Measurements from ENCODE around the gene OPN1LW.

OPN1LW gene

GRCh38 chrX:154132366-154132765, 11.7 kb upstream of the OPN1LW start:
- no peak overlapping the region for H3K4me2 ChIP-seq (ENCODE audit: insufficient read depth, low read length)
- ATAC-seq (ENCODE audit: insufficient read depth, low read depth), result no peak
- H3K4me1 ChIP-seq (ENCODE audit: insufficient read depth, low read length), result peaks cover 14% of the 10 kb centered on the region
- H4K20me1 ChIP-seq (ENCODE audit: insufficient read depth, low read length), result no peaks in the 10 kb centered on the region
- H2AFZ ChIP-seq (ENCODE audit: low read depth, low read length), result no peak overlapping the region
- TF ChIP-seq EZH2 (IDR thresholded peaks at IDR 0.05; ENCODE audit: borderline replicate concordance, low read depth, low read length, severe bottlenecking), result no peak
- TF ChIP-seq CTCF (IDR thresholded peaks at IDR 0.05; ENCODE audit: borderline replicate concordance, extremely low read depth, low read length, poor library complexity, severe bottlenecking), result no peak
- no peaks in the 10 kb centered on the region for H3K9me3 ChIP-seq (ENCODE audit: insufficient read depth, low read length, severe bottlenecking)
- peaks cover 11% of the 10 kb centered on the region for H3K27me3 ChIP-seq (ENCODE audit: insufficient read depth, low read length, poor library complexity)
- no peak overlapping the region for H3K9ac ChIP-seq (ENCODE audit: low read depth, low read length)
- no peak overlapping the region for H3K27ac ChIP-seq (ENCODE audit: low read length)
- DNase-seq, result no peak
- no peak overlapping the region for H3K4me3 ChIP-seq (ENCODE audit: low read depth in 1 of 2, low read length in 2 of 2)
- H3K36me3 ChIP-seq (ENCODE audit: insufficient read depth, low read length), result no peaks in the 10 kb centered on the region
- H3K79me2 ChIP-seq (ENCODE audit: insufficient read depth, low read length), result no peaks in the 10 kb centered on the region

- Histone ChIP-seq H3K4me1 (ENCODE audit: insufficient read depth, low read length) (peaks cover 14% of the 10 kb centered on the region), H3K9me3 (ENCODE audit: insufficient read depth, low read length, severe bottlenecking) (no peaks in the 10 kb centered on the region), H3K4me3 (ENCODE audit: low read depth in 1 of 2, low read length in 2 of 2) (no peak overlapping the region), H3K27ac (ENCODE audit: low read length) (no peak overlapping the region), H3K79me2 (ENCODE audit: insufficient read depth, low read length) (no peaks in the 10 kb centered on the region), H3K4me2 (ENCODE audit: insufficient read depth, low read length) (no peak overlapping the region), H2AFZ (ENCODE audit: low read depth, low read length) (no peak overlapping the region), H3K36me3 (ENCODE audit: insufficient read depth, low read length) (no peaks in the 10 kb centered on the region), H3K27me3 (ENCODE audit: insufficient read depth, low read length, poor library complexity) (peaks cover 11% of the 10 kb centered on the region), H3K9ac (ENCODE audit: low read depth, low read length) (no peak overlapping the region), H4K20me1 (ENCODE audit: insufficient read depth, low read length) (no peaks in the 10 kb centered on the region)
- DNase-seq (no peak), ATAC-seq (ENCODE audit: insufficient read depth, low read depth) (no peak)
- no peak for TF ChIP-seq CTCF (IDR thresholded peaks at IDR 0.05; ENCODE audit: borderline replicate concordance, extremely low read depth, low read length, poor library complexity, severe bottlenecking)
Observed at GRCh38 chrX:154135458-154136229, 8.4 kb upstream of the OPN1LW start.

GRCh38 chrX:154136627-154137161, 7.3 kb upstream of the OPN1LW start:
- H3K4me2 ChIP-seq (ENCODE audit: insufficient read depth, low read length), result peak overlapping the region; percentile 56; the same call in 1 of the 2 replicates
- ATAC-seq (ENCODE audit: insufficient read depth, low read depth) (peak; percentile 98), DNase-seq (peak; percentile 76)
- no peak overlapping the region; a peak in 1 of 4 replicates for H3K4me3 ChIP-seq (ENCODE audit: low read depth in 1 of 2, low read length in 2 of 2)
- no peak overlapping the region for H3K27ac ChIP-seq (ENCODE audit: low read length)
- TF ChIP-seq EZH2 (IDR thresholded peaks at IDR 0.05; ENCODE audit: borderline replicate concordance, low read depth, low read length, severe bottlenecking), result no peak
- peak; percentile 74 for TF ChIP-seq CTCF (IDR thresholded peaks at IDR 0.05; ENCODE audit: borderline replicate concordance, extremely low read depth, low read length, poor library complexity, severe bottlenecking)
- H2AFZ ChIP-seq (ENCODE audit: low read depth, low read length), result 0 out of 2 replicates have a peak overlapping the region, but pooled peaks have one; percentile 52
- no peaks in the 10 kb centered on the region for H4K20me1 ChIP-seq (ENCODE audit: insufficient read depth, low read length)
- no peaks in the 10 kb centered on the region for H3K79me2 ChIP-seq (ENCODE audit: insufficient read depth, low read length)
- peaks cover 14% of the 10 kb centered on the region for H3K4me1 ChIP-seq (ENCODE audit: insufficient read depth, low read length)
- H3K9ac ChIP-seq (ENCODE audit: low read depth, low read length), result no peak overlapping the region
- H3K27me3 ChIP-seq (ENCODE audit: insufficient read depth, low read length, poor library complexity), result peaks cover 11% of the 10 kb centered on the region
- H3K9me3 ChIP-seq (ENCODE audit: insufficient read depth, low read length, severe bottlenecking), result no peaks in the 10 kb centered on the region
- no peaks in the 10 kb centered on the region for H3K36me3 ChIP-seq (ENCODE audit: insufficient read depth, low read length)

All from DND-41 (cell line).